Activated T-cell treated with anti-CD3 and anti-CD28 coated beads, Interleukin-2, amount 50 U/mL, for 72 hours (primary cell): ENCODE results near the gene RAB10. TPM values are rescaled to one million over a fixed set of nuclear protein-coding genes. Genes with fewer than 3 reads are reported as not detected.
"Not testable (repeated sequence)": the region's sequence is repeated elsewhere in the genome, so short reads cannot be mapped to it uniquely, and the experiment has no call there.

Experiments used
- ATAC-seq, 2 donors: fragments of 150-1000 bp; cut with Tn5 transposase; replicated peaks in 1 of 2; 2 replicates each; pipeline ENCODE4 v1.10.0; 2021; ENCODE audit warnings: moderate library complexity in 2 of 2, mild to moderate bottlenecking in 1 of 2
- DNase-seq, 2 donors: peaks; one replicate each; pipeline ENCODE4 v3.0.0; 2021 to 2022; ENCODE audit warnings: mixed read lengths in 1 of 2
- H3K27ac Mint-ChIP-seq: one replicate; pipeline ENCODE4 v1.8.0; 2022; ENCODE audit warnings: mild to moderate bottlenecking, moderate library complexity, mixed read lengths
- H3K27me3 Mint-ChIP-seq: one replicate; pipeline ENCODE4 v1.8.0; 2022; ENCODE audit warnings: low read depth, mixed read lengths
- H3K36me3 Mint-ChIP-seq, 2 donors: one replicate each; pipeline ENCODE4 v1.8.0; 2022; ENCODE audit warnings: mixed read lengths in 2 of 2, mild to moderate bottlenecking in 1 of 2; ENCODE audit not compliant: insufficient read depth in 2 of 2
- H3K4me1 Mint-ChIP-seq: one replicate; pipeline ENCODE4 v1.8.0; 2022; ENCODE audit warnings: low read depth, mixed read lengths
- H3K4me3 Mint-ChIP-seq, 2 donors: one replicate each; pipeline ENCODE4 v1.8.0; 2022; ENCODE audit warnings: mild to moderate bottlenecking in 2 of 2, mixed read lengths in 2 of 2, moderate library complexity in 2 of 2
- H3K9me3 Mint-ChIP-seq, 2 donors: one replicate each; pipeline ENCODE4 v1.8.0; 2022; ENCODE audit warnings: mixed read lengths in 2 of 2
- total RNA-seq, 2 donors: library from RNA; stranded (reverse); gene quantifications; one replicate each; pipeline ENCODE4 v1.2.3, GENCODE V29; 2022

Gene RAB10
- total RNA-seq, 2 donors from 2014 or later = 137 to 147 TPM

DNA sequence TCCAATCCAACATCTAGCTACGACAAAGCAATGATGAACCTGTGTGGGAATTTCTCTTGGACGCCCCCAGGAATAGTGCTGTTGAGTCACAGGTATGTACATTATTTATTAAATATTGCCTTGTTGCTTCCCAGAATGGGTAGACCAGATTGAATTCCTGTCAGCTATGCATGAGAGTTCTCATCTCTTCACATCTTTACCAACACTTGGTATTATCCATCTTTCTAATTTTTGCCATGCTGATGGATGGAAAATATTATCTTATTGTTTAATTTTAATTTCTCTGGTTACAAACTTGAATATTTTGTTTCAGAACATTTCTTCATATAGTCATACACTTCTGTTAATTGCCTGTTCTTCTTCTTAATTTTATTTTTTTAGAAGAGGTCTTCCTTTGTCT lies 9.6 kb upstream of the RAB10 start:
- DNase-seq = no peak
- Mint-ChIP-seq H3K27ac (no peak overlapping the region), H3K27me3 (no peaks in the 10 kb centered on the region), H3K4me3 (no peak overlapping the region), H3K36me3 (no peaks in the 10 kb centered on the region), H3K4me1 (no peaks in the 10 kb centered on the region), H3K9me3 (no peaks in the 10 kb centered on the region)
- ATAC-seq = no peak

GRCh38 chr2:26025509-26025908 lies 8.4 kb upstream of the RAB10 start:
- no peaks in the 10 kb centered on the region for H3K36me3 Mint-ChIP-seq
- H3K4me3 Mint-ChIP-seq = no peak overlapping the region
- ATAC-seq (no peak), DNase-seq (no peak)
- no peaks in the 10 kb centered on the region for H3K27me3 Mint-ChIP-seq
- H3K4me1 Mint-ChIP-seq = no peaks in the 10 kb centered on the region
- H3K27ac Mint-ChIP-seq = no peak overlapping the region
- no peaks in the 10 kb centered on the region for H3K9me3 Mint-ChIP-seq

- H3K4me1 Mint-ChIP-seq = peaks cover 12% of the 10 kb centered on the region
- H3K27ac Mint-ChIP-seq, DNase-seq, H3K27me3 Mint-ChIP-seq, H3K36me3 Mint-ChIP-seq, H3K9me3 Mint-ChIP-seq, H3K4me3 Mint-ChIP-seq: not testable (repeated sequence)
- ATAC-seq = peak in 1 of 2 donors; percentile 58
Measured at GRCh38 chr2:26028083-26028482, 5.8 kb upstream of the RAB10 start.

GRCh38 chr2:26032586-26033269 lies 1.2 kb upstream of the RAB10 start:
- not testable (repeated sequence) for H3K9me3 Mint-ChIP-seq, H3K27me3 Mint-ChIP-seq
- H3K4me3 Mint-ChIP-seq = peak overlapping the region; percentile 81 to 94
- peaks cover 36% of the 10 kb centered on the region for H3K4me1 Mint-ChIP-seq
- peak in 1 of 2 donors; percentile 46 for DNase-seq
- ATAC-seq = peak; percentile 0 to 3
- peaks cover 8 to 10% of the 10 kb centered on the region in 2 donors for H3K36me3 Mint-ChIP-seq
- peak overlapping the region; percentile 85 for H3K27ac Mint-ChIP-seq

DNA sequence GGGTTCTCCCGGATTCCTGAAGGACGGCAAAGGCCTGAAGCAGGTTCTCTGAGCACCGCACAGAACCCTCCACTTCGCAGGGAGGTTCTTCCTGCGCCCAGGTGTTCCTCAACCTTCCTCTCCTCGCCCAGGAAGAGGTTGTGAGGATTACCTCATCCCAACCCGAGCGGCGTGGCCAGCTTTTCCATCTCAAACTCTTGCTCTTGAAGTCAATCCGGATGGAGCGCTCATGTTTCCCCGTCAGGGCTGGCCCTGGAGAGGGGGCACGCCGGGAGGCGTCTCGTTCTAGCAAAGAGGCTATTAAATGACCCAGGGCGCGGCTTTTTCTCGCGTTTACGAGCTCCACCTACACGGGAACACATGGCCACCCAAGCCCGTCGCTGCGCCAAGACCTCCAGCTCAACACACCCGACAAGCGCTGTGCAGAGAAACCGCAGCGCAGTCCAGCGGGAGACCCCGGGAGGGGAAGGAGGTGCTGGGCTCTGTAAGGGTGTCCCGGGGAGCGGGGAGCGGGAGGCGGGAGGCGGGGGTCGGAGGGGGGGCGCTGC lies 540 bp upstream of the RAB10 start:
- Mint-ChIP-seq H3K9me3 (no peaks in the 10 kb centered on the region), H3K4me1 (peaks cover 42% of the 10 kb centered on the region), H3K4me3 (peak overlapping the region; percentile 81 to 94), H3K27ac (peak overlapping the region; percentile 85), H3K27me3 (no peaks in the 10 kb centered on the region), H3K36me3 (peaks cover 8 to 15% of the 10 kb centered on the region in 2 donors)
- ATAC-seq (no peak), DNase-seq (no peak)

DNA sequence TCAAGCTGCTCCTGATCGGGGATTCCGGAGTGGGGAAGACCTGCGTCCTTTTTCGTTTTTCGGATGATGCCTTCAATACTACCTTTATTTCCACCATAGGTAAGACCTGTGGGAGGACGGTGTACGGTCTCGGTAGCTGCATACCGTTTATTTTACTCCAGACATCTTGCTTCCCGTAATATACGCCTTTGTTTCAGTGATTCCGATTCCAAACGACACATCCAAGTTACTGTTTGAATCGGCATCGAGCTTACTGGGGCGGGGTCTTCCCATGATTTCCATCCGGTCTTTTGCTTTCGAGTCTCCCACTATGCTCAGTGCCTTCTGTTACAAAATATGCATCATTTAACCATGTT lies 731 bp downstream of the RAB10 start:
- Mint-ChIP-seq H3K9me3 (no peaks in the 10 kb centered on the region), H3K27ac (peak overlapping the region; percentile 98), H3K36me3 (peaks cover 8 to 16% of the 10 kb centered on the region in 2 donors), H3K4me1 (peaks cover 43% of the 10 kb centered on the region), H3K27me3 (no peaks in the 10 kb centered on the region), H3K4me3 (peak overlapping the region; percentile 81 to 100)
- DNase-seq = peak in 1 of 2 donors; percentile 13
- ATAC-seq = no peak

- no peaks in the 10 kb centered on the region for H3K27me3 Mint-ChIP-seq
- H3K4me3 Mint-ChIP-seq = peak overlapping the region; percentile 81 to 100
- ATAC-seq = no peak
- H3K36me3 Mint-ChIP-seq = peaks cover 8 to 16% of the 10 kb centered on the region in 2 donors
- DNase-seq = peak in 1 of 2 donors; percentile 18
- peaks cover 46% of the 10 kb centered on the region for H3K4me1 Mint-ChIP-seq
- H3K27ac Mint-ChIP-seq = peak overlapping the region; percentile 98
- H3K9me3 Mint-ChIP-seq = no peaks in the 10 kb centered on the region
Measured at GRCh38 chr2:26035090-26035743, 1.3 kb downstream of the RAB10 start.

DNA sequence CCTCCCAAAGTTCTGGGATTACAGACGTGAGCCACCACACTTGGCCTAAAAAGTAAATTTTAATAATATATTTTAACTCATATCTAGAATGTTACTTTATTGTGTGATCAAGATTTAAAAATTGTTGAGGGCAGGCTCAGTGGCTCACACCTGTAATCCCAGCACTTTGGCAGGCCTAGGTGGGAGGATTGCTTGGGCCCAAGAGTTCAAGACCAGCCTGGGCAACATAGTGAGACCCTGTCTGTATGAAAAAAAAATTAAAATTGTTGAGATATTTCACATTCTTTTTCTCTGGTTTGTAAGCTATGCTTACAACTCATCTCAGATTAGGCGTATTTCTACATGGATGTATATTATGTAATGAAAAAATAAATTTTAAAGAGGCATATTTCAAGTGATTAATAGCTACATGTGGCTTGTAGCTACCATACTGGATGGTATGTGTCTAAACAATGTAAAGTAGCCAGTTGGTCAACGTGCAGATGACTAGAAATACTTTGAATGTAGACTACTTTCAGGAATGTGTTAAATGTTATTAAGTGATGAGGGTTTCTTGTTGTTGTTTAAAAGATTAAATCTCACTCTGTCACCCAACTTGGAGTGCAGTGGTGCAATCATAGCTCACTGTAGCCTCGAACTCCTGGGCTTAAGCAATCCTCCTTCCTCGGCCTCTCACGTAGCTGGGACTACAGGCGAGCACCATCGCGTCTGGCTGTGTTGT lies 5.9 kb downstream of the RAB10 start:
- no peak overlapping the region for H3K27ac Mint-ChIP-seq
- DNase-seq (no peak), ATAC-seq (no peak)
- no peaks in the 10 kb centered on the region for H3K9me3 Mint-ChIP-seq
- H3K36me3 Mint-ChIP-seq = peaks cover 7 to 25% of the 10 kb centered on the region in 2 donors
- H3K27me3 Mint-ChIP-seq = no peaks in the 10 kb centered on the region
- no peak overlapping the region for H3K4me3 Mint-ChIP-seq
- peaks cover 73% of the 10 kb centered on the region for H3K4me1 Mint-ChIP-seq

DNA sequence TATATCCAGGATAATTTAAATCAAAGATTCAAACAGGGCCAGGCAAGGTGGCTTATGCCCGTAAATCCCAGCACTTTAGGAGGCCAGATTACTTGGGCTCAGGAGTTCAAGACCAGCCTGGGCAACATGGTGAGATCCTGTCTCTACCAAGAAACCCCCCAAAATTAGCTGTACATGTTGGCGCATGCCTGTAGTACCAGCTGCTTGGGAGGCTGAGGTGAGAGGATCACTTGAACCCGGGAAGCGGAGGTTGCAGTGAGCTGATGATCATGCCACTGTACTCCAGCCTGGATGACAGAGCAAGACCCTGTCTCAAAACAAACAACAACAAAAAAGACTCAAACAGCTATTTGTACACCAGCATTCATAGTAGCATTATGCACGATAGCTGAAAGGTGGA lies 9.2 kb downstream of the RAB10 start:
- peaks cover 2 to 16% of the 10 kb centered on the region in 2 donors for H3K36me3 Mint-ChIP-seq
- H3K27ac Mint-ChIP-seq = no peak overlapping the region
- H3K27me3 Mint-ChIP-seq = no peaks in the 10 kb centered on the region
- peak overlapping the region; percentile 47 to 49 for H3K4me3 Mint-ChIP-seq
- ATAC-seq (no peak), DNase-seq (no peak)
- no peaks in the 10 kb centered on the region for H3K9me3 Mint-ChIP-seq
- peaks cover 65% of the 10 kb centered on the region for H3K4me1 Mint-ChIP-seq

GRCh38 chr2:26043862-26044696 lies 10.2 kb downstream of the RAB10 start:
- Mint-ChIP-seq H3K27me3 (no peaks in the 10 kb centered on the region), H3K4me3 (peak overlapping the region; percentile 47 to 49)

GRCh38 chr2:26048791-26049190 lies 14.9 kb downstream of the RAB10 start:
- H3K9me3 Mint-ChIP-seq = no peaks in the 10 kb centered on the region
- no peak overlapping the region for H3K27ac Mint-ChIP-seq
- DNase-seq (no peak), ATAC-seq (no peak)
- H3K27me3 Mint-ChIP-seq = no peaks in the 10 kb centered on the region
- peaks cover 82% of the 10 kb centered on the region for H3K4me1 Mint-ChIP-seq
- H3K36me3 Mint-ChIP-seq = peaks cover 0 to 17% of the 10 kb centered on the region in 2 donors
- H3K4me3 Mint-ChIP-seq = no peak overlapping the region

More at GRCh38 chr2:26043862-26044696, 10.2 kb downstream of the RAB10 start:
- peak overlapping the region; percentile 3 for H3K27ac Mint-ChIP-seq
- DNase-seq (no peak), ATAC-seq (peak; percentile 56 to 59)
- H3K9me3 Mint-ChIP-seq = no peaks in the 10 kb centered on the region
- peaks cover 2 to 13% of the 10 kb centered on the region in 2 donors for H3K36me3 Mint-ChIP-seq
- peaks cover 71% of the 10 kb centered on the region for H3K4me1 Mint-ChIP-seq

DNA sequence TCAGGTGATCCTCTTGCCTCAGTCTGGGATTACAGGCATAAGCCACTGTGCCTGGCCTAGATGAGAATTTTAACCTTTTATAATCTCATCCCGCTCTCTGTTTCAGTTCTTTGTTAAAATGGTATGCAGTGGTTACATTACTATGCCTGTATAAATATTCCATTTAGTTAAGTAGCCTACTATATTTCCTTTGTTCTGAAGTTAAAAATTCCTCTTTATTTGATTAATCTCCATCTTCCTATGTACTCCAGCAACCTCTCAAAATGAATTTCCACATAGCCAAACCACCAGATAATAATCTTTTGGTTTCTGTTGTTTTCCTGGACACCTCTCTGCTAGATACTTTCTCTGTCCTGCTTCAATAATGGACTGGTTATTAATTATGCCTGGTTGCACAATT lies 15.8 kb downstream of the RAB10 start:
- H3K4me1 Mint-ChIP-seq = peaks cover 82% of the 10 kb centered on the region
- no peaks in the 10 kb centered on the region for H3K27me3 Mint-ChIP-seq
- H3K9me3 Mint-ChIP-seq = no peaks in the 10 kb centered on the region
- ATAC-seq (no peak), DNase-seq (no peak)
- H3K4me3 Mint-ChIP-seq = no peak overlapping the region
- H3K36me3 Mint-ChIP-seq = peaks cover 0 to 17% of the 10 kb centered on the region in 2 donors
- H3K27ac Mint-ChIP-seq = no peak overlapping the region
